Stomach (tissue), 9 donors: ENCODE data around the gene S100A12. TPM values are rescaled to one million over a fixed set of nuclear protein-coding genes. Genes with fewer than 3 reads are reported as not detected.

Experiments used
- DNase-seq, 2 donors: peaks; one replicate each; pipeline versions ENCODE4 v3.0.0 to v3.0.0-alpha.2; 2013 to 2019
- H3K27ac ChIP-seq, 5 donors: fragments of 200-600 bp in 4 of 5; sonication (generic) in 4 of 5; one replicate each; pipeline ENCODE4 v1.5.1; 2013 to 2019; ENCODE audit warnings: mild to moderate bottlenecking in 1 of 5, moderate library complexity in 1 of 5
- H3K27me3 ChIP-seq, 3 donors: fragments of 200-600 bp; sonication (generic); one replicate each; pipeline ENCODE4 v1.5.1; 2017 to 2019; ENCODE audit warnings: mixed run types in 1 of 3
- H3K36me3 ChIP-seq, 4 donors: fragments of 200-600 bp; sonication (generic); 1 replicate in 3 of 4; 2 replicates in 1 of 4; pipeline ENCODE4 v1.5.1; 2016 to 2019
- H3K4me1 ChIP-seq, 4 donors: fragments of 200-600 bp; sonication (generic); one replicate each; pipeline ENCODE4 v1.5.1; 2016 to 2019
- H3K4me3 ChIP-seq, 4 donors: fragments of 200-600 bp; sonication (generic) in 3 of 4; one replicate each; pipeline ENCODE4 v1.5.1; 2016 to 2019; ENCODE audit warnings: mild to moderate bottlenecking in 1 of 4
- H3K9me3 ChIP-seq, 4 donors: fragments of 200-600 bp; sonication (generic); one replicate each; pipeline ENCODE4 v1.5.1; 2016 to 2019
- EP300 ChIP-seq: sonication (generic); formaldehyde crosslinking; IDR thresholded peaks from one replicate; pipeline ENCODE4 v1.6.1; 2017; ENCODE audit warnings: antibody characterized with exemption
- POLR2A ChIP-seq, 4 donors: fragments of 450-650 bp; IDR thresholded peaks; one replicate each; pipeline ENCODE4 v1.6.1; 2016; ENCODE audit warnings: antibody characterized with exemption in 4 of 4, control low read depth in 2 of 4, mild to moderate bottlenecking in 1 of 4, moderate library complexity in 1 of 4
- POLR2AphosphoS5 ChIP-seq, 3 donors: sonication (generic); formaldehyde crosslinking; IDR thresholded peaks; one replicate each; pipeline ENCODE4 v1.6.1; 2016; ENCODE audit warnings: antibody characterized with exemption in 3 of 3
- WGBS, 5 donors: extraction: QIAGEN DNeasy Blood & Tissue Kit in 3 of 5; methylation state at CpG; one replicate each; pipeline versions ENCODE4 v1.1.5 to v1.1.7; 2013 to 2018; 5-methylcytosine and 5-hydroxymethylcytosine counted together
- intact Hi-C: fragments of 100-400 bp; cut with DNase I; formaldehyde crosslinking; loops from one replicate; pipeline ENCODE4 v1.15.1; 2023; ENCODE audit warnings: low total_unique reads
- polyA plus RNA-seq, 3 donors: library from polyadenylated mRNA; stranded (reverse); fragments of 200-250 nt; gene quantifications; one replicate each; pipeline ENCODE4 v1.2.3, GENCODE V29; 2013
- total RNA-seq, 5 donors: library from RNA; depleted of rRNA; stranded (reverse); fragments of >200 nt; gene quantifications; one replicate each; pipeline versions ENCODE4 v1.1.0 to v1.2.3, GENCODE V29; 2014 to 2016
- TF ChIP-seq, protein P1 (sequence below), 7 experiments: fragments of 450-650 bp in 4 of 7; fragments of 200-600 bp in 3 of 7; sonication (generic) in 3 of 7; IDR thresholded peaks; one replicate each; pipeline ENCODE4 v1.5.1; 2016 to 2019; ENCODE audit warnings: antibody characterized with exemption in 7 of 7, control low read depth in 2 of 7, mild to moderate bottlenecking in 1 of 7
- donor health status: healthy with polysubstance abuse.
- donor health status: Bipolar disorder and iron deficiency.
- donor health status: healthy.

The S100A12 gene
- total and polyA plus RNA-seq, 8 donors: 8.2 to 58.3 (median 16.3) TPM; not detected in 4

DNA sequence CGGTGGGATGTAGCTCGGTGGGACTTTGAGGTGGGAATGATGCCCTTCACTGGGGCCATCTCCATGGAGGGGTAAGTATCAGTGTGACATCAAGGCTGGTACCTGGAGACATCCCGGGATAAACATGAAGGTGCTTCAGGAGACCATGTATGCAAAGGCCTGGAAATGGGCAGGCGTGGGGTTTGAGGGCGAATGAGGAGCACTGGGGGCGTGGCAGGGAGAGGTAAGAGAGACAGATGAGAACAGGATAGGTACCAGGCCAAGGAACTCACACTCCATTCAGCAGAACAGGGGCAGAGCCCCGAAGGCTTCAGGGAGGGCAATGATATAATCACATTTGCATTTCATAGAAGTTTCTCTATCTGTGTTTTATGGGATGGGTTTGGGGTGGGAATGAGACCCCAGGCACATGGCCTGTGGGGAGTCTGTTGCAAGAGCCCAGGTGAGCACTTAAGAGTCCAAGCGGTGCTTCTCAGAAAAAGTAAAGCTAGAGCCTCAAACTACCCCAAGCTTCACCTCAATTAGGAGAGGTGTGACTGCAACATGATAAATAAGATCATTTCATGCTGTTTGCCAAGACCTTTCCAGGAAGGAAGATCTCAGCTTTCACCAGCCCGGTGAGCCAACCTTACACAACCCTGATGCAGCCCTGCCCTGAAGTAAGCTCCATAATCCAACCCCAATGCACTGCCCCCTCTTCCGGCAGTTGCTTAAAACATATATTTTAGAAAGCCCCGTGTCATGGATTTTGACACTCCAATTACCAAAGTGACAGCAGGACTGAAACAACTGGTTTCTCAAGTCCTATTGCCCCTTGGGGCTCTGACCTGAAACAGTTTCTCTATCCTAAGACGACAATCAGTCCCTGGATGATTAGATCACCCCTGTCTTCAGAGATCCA lies 10.4 kb downstream of the S100A12 start:
- Histone ChIP-seq H3K27me3 (peaks cover 0 to 21% (median 5%) of the 10 kb centered on the region in 3 donors), H3K4me3 (no peak overlapping the region), H3K9me3 (no peaks in the 10 kb centered on the region), H3K36me3 (no peaks in the 10 kb centered on the region), H3K4me1 (no peaks in the 10 kb centered on the region), H3K27ac (peak overlapping the region in 2 of 5 donors; percentile 26 to 37)
- peak in 1 of 2 donors; percentile 27 for DNase-seq
- intact Hi-C loops: no loop called here
- WGBS, 5 donors: 67 to 77% (median 73%) methylated on average over 12 of the region's 12 CpGs
- TF ChIP-seq, protein P1, sequence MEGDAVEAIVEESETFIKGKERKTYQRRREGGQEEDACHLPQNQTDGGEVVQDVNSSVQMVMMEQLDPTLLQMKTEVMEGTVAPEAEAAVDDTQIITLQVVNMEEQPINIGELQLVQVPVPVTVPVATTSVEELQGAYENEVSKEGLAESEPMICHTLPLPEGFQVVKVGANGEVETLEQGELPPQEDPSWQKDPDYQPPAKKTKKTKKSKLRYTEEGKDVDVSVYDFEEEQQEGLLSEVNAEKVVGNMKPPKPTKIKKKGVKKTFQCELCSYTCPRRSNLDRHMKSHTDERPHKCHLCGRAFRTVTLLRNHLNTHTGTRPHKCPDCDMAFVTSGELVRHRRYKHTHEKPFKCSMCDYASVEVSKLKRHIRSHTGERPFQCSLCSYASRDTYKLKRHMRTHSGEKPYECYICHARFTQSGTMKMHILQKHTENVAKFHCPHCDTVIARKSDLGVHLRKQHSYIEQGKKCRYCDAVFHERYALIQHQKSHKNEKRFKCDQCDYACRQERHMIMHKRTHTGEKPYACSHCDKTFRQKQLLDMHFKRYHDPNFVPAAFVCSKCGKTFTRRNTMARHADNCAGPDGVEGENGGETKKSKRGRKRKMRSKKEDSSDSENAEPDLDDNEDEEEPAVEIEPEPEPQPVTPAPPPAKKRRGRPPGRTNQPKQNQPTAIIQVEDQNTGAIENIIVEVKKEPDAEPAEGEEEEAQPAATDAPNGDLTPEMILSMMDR (IDR thresholded peaks at IDR 0.05): no peak
- no peak for TF ChIP-seq POLR2AphosphoS5 (IDR thresholded peaks at IDR 0.05)
- TF ChIP-seq EP300: no peak
- no peak for TF ChIP-seq POLR2A (IDR thresholded peaks at IDR 0.05)

DNA sequence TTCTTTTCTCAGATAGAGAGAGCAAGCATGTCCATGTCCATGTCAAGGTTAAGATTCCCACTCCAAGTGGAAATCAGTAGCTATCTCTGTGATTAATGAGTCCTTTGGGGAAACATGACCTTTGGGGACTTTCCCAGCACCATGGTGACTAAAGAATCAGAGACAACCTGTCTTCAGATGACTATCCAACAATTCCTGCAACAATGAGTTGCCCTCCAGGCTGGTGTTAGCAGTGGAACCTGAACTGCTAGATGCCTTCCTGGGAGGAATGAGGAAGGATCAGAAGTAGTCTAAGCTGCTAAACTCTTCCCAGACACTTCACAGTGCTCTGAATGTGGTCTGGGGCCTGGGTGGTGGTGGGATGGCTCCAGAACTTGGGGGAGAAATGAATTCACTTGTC lies 11.3 kb downstream of the S100A12 start:
- DNase-seq: no peak
- no peak for TF ChIP-seq EP300
- H3K4me3 ChIP-seq: no peak overlapping the region
- H3K27ac ChIP-seq: no peak overlapping the region
- intact Hi-C loops: no loop called here
- no peaks in the 10 kb centered on the region for H3K9me3 ChIP-seq
- H3K27me3 ChIP-seq: peaks cover 0 to 20% (median 5%) of the 10 kb centered on the region in 3 donors
- no peaks in the 10 kb centered on the region for H3K4me1 ChIP-seq
- no peaks in the 10 kb centered on the region for H3K36me3 ChIP-seq

DNA sequence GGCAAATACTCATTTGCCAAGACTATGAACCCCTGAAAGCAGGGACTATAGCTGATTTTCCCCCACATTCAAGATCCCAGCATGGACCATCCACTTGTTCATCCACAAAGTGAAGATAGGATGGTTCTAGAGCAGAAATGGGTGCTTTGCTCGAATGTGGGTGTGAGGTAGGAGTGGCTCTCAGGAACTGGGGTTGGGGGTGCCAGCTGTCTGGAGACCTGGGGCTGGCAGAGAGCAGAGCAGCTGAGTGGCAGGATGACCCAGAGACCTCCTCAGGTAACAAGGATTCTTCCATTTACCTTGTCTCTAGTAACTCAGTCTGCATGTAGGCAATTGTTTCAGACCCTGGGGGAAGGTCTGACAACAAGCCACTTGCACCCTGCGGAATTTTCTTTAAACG lies 11.8 kb downstream of the S100A12 start:
- TF ChIP-seq POLR2A (IDR thresholded peaks at IDR 0.05): no peak
- no peak for TF ChIP-seq EP300
- TF ChIP-seq, protein P1 (IDR thresholded peaks at IDR 0.05): no peak
- TF ChIP-seq POLR2AphosphoS5 (IDR thresholded peaks at IDR 0.05): no peak
- Histone ChIP-seq H3K9me3 (no peaks in the 10 kb centered on the region), H3K36me3 (no peaks in the 10 kb centered on the region), H3K4me1 (no peaks in the 10 kb centered on the region), H3K4me3 (no peak overlapping the region), H3K27ac (no peak overlapping the region), H3K27me3 (peaks cover 0 to 17% (median 5%) of the 10 kb centered on the region in 3 donors)
- no peak for DNase-seq
- 45 to 69% (median 66%) methylated on average over 3 of the region's 3 CpGs for WGBS, 5 donors
- intact Hi-C loops: no loop called here

DNA sequence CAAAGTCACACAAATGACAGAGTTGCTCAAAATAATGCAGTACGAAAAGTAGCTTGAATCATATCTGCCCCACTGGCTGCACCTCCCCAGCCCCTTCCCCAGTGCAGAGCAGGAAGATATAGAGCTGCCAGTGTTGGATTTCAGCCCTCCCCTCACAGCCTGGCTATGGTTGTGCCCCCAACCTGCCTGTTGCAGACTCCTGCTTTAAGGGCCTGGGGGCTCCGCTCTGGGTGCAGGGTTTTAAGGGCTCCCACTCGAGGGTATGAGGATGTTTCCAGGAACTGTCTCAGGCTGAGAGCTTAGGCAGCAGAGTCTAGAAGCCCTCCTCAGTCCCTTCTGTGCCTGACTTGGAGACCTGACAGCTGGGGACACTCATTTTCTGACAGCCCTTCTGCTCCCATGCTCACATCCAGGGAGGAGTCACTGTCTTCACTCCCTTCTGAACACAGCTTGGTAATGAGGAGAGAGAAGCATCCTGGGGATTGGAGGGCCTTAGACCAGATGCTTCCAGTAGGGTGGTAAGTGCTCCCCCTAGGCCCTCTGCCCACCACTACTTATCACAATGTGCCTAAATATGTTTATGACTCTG lies 13.1 kb downstream of the S100A12 start:
- Histone ChIP-seq H3K4me1 (no peaks in the 10 kb centered on the region), H3K36me3 (no peaks in the 10 kb centered on the region), H3K4me3 (no peak overlapping the region), H3K27ac (no peak overlapping the region), H3K9me3 (no peaks in the 10 kb centered on the region), H3K27me3 (peaks cover 0 to 22% (median 5%) of the 10 kb centered on the region in 3 donors)
- no peak for TF ChIP-seq POLR2A (IDR thresholded peaks at IDR 0.05)
- WGBS, 5 donors: 74 to 100% (median 81%) methylated on average over 1 to 3 of the region's 3 CpGs
- DNase-seq: peak in 1 of 2 donors; percentile 43
- intact Hi-C loops: no loop called here

DNA sequence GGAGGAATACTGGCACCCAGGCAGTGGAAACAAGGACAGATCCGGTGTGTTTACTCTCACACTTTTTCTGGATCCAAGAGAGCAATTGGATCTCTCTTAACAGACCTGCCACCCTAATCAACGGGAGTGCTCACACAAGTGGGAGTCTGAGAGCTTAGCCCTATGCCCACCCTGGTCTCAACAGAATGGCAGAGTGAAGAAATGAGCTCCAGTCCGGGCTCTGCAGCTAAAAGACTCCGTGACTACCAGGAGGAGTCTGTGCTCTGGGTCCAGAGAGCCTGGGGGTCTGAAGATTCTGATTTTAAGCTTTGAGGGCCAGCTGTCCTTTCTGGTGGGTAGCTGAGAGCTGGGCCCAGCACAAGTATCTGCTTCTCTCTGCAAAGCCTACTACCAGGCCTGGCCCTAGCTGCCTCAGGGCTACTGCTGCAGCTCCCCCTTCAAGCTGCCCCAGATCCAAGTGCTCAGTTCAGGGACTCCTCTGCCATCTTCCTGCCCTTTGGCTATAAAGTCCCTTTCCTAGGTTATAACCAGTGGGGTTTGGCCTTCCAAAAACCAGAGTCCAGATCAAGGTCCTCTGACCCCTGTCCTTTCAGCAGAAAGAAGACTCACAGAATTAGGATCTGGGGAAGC lies 13.8 kb downstream of the S100A12 start:
- TF ChIP-seq POLR2A (IDR thresholded peaks at IDR 0.05): no peak
- TF ChIP-seq, protein P1 (IDR thresholded peaks at IDR 0.05): no peak
- TF ChIP-seq EP300: no peak
- no peak for TF ChIP-seq POLR2AphosphoS5 (IDR thresholded peaks at IDR 0.05)
- intact Hi-C loops: no loop called here
- Histone ChIP-seq H3K4me3 (no peak overlapping the region), H3K9me3 (no peaks in the 10 kb centered on the region), H3K27ac (peak overlapping the region in 2 of 5 donors; percentile 36 to 77), H3K36me3 (no peaks in the 10 kb centered on the region), H3K4me1 (no peaks in the 10 kb centered on the region), H3K27me3 (peaks cover 0 to 23% (median 5%) of the 10 kb centered on the region in 3 donors)
- DNase-seq: no peak
- WGBS, 5 donors: 72 to 87% (median 81%) methylated on average over 2 to 4 of the region's 4 CpGs
